HG02981 (cell line): ENCODE measurements around the gene GIGYF1.
"Not testable (repeated sequence)": the region's sequence is repeated elsewhere in the genome, so short reads cannot be mapped to it uniquely, and the experiment has no call there.

ENCODE experiments used
- ATAC-seq: cut with Tn5 transposase; IDR thresholded peaks from one replicate; pipeline ENCODE4 v1.9.1; 2021; ENCODE audit warnings: mild to moderate bottlenecking, moderate library complexity; ENCODE audit not compliant: unreplicated experiment

Gene GIGYF1

GRCh38 chr7:100694098-100694745 lies at the start of gene GIGYF1:
Gene GIGYF1, minus strand, starts transcription at chr7:100694250. Its CDS starts 6,012 bp downstream, at chr7:100688238.
- peak; percentile 43 for ATAC-seq

GRCh38 chr7:100739934-100740333 lies 45.9 kb upstream of the GIGYF1 start:
- no peak for ATAC-seq

GRCh38 chr7:100736671-100737070 lies 42.6 kb upstream of the GIGYF1 start:
- no peak for ATAC-seq

GRCh38 chr7:100735730-100736129 lies 41.7 kb upstream of the GIGYF1 start:
- no peak for ATAC-seq

- ATAC-seq = no peak
Measured at GRCh38 chr7:100731937-100732636, 38.0 kb upstream of the GIGYF1 start.

GRCh38 chr7:100730136-100730800 lies 36.2 kb upstream of the GIGYF1 start:
- no peak for ATAC-seq

GRCh38 chr7:100728196-100728595 lies 34.1 kb upstream of the GIGYF1 start:
- no peak for ATAC-seq

GRCh38 chr7:100726996-100727761 lies 33.1 kb upstream of the GIGYF1 start:
- no peak for ATAC-seq

- not testable (repeated sequence) for ATAC-seq
Measured at GRCh38 chr7:100724364-100724763, 30.3 kb upstream of the GIGYF1 start.

- no peak for ATAC-seq
Measured at GRCh38 chr7:100723732-100724275, 29.8 kb upstream of the GIGYF1 start.

- no peak for ATAC-seq
Measured at GRCh38 chr7:100722480-100723212, 28.6 kb upstream of the GIGYF1 start.

GRCh38 chr7:100721505-100721812 lies 27.4 kb upstream of the GIGYF1 start:
- ATAC-seq = no peak

GRCh38 chr7:100720671-100721504 lies 26.8 kb upstream of the GIGYF1 start:
- ATAC-seq = no peak

GRCh38 chr7:100720279-100720670 lies 26.2 kb upstream of the GIGYF1 start, which contains the start of gene EPO:
Gene EPO, plus strand, starts transcription at chr7:100720468. Its CDS starts 513 bp downstream, at chr7:100720981.
- no peak for ATAC-seq

GRCh38 chr7:100719523-100720278 lies 25.7 kb upstream of the GIGYF1 start:
- no peak for ATAC-seq

GRCh38 chr7:100717073-100717472 lies 23.0 kb upstream of the GIGYF1 start:
- not testable (repeated sequence) for ATAC-seq

- ATAC-seq = no peak
Measured at GRCh38 chr7:100714725-100715124, 20.7 kb upstream of the GIGYF1 start.

- no peak for ATAC-seq
Measured at GRCh38 chr7:100711369-100711768, 17.3 kb upstream of the GIGYF1 start.

- no peak for ATAC-seq
Measured at GRCh38 chr7:100710452-100710851, 16.4 kb upstream of the GIGYF1 start.
